Stimulated activated CD8-positive, alpha-beta memory T cell treated with anti-CD3 and anti-CD28 coated beads, Interleukin-4, amount 100 ng/mL, for 1 hour (primary cell): ENCODE data around the gene KCTD11.

ENCODE experiments used
- DNase-seq, 2 donors: peaks; one replicate each; pipeline ENCODE4 v3.0.0-alpha.2; 2020; ENCODE audit warnings: low read depth in 2 of 2, low spot score in 1 of 2

Gene KCTD11

DNA sequence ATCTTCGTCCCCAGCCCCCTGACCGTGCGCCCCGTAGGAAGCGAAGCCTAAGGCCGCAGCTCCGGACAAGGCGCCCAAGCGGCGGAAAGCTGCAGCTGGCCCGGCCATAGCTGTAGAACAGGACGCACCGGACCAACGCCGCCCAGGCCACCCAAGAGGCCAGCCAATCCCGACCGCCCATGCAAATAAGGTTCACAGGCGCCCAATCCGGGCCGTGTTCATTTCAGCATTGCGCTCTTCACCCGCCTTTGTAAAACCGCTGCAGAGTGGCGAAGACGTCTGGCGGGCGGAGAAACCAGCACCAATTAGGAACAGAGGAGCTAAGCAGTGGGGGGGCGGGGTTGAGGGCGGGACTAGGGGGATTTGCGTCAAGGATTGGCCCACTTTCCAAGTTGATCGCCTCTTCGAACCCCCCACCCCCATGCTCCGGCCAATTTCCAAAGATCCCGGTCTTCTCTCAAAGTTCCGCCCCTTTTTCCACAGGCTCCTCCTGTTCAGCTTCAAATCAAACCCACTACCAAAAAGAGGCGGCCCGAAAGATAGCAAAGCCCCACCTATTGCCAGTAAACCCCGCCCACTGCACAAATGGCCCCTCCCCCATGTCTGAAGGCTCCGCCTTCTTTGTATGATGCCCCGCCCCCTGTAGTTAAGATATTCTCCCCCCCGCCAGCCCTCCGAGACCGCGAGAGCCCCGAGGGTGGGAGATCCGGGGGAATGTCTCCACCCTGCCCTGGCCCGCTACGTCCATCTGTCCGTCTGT, 52.2 kb downstream of the KCTD11 start, which contains the start of gene TMEM256:
TSS of gene TMEM256 (minus strand) at position 121 of the 760 bp plus-strand sequence. CDS start at position 108, 13 bp downstream.
- peak; percentile 92 to 94 for DNase-seq
